Breast epithelium (tissue), 3 donors: ENCODE measurements around the gene SLC5A2.

Experiments used
- POLR2A ChIP-seq: fragments of 450-650 bp; IDR thresholded peaks from one replicate; pipeline ENCODE4 v1.6.1; 2016; ENCODE audit warnings: antibody characterized with exemption, mild to moderate bottlenecking, moderate library complexity
- POLR2AphosphoS5 ChIP-seq, 3 donors: sonication (generic); formaldehyde crosslinking; IDR thresholded peaks; one replicate each; pipeline ENCODE4 v1.6.1; 2017; ENCODE audit warnings: antibody characterized with exemption in 3 of 3
- TF ChIP-seq, protein P1 (sequence below), 3 donors: fragments of 450-650 bp; IDR thresholded peaks; one replicate each; pipeline ENCODE4 v1.5.1; 2016 to 2017; ENCODE audit warnings: antibody characterized with exemption in 3 of 3, mild to moderate bottlenecking in 3 of 3, moderate library complexity in 3 of 3

DNA sequence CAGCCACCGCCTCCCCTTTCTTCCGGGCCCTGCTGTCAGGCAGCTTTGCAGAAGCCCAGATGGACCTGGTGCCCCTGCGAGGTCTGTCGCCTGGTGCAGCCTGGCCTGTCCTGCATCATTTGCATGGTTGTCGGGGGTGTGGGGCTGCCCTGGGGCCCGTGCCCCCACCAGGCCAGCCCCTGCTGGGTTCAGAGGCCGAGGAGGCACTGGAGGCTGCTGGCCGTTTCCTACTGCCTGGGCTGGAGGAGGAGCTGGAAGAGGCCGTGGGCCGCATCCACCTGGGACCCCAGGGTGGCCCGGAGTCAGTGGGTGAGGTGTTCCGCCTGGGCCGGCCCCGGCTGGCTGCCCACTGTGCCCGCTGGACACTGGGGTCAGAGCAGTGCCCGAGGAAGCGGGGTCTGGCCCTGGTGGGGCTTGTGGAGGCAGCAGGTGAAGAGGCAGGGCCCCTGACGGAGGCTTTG lies 16.5 kb upstream of the SLC5A2 start:
- TF ChIP-seq, protein P1, sequence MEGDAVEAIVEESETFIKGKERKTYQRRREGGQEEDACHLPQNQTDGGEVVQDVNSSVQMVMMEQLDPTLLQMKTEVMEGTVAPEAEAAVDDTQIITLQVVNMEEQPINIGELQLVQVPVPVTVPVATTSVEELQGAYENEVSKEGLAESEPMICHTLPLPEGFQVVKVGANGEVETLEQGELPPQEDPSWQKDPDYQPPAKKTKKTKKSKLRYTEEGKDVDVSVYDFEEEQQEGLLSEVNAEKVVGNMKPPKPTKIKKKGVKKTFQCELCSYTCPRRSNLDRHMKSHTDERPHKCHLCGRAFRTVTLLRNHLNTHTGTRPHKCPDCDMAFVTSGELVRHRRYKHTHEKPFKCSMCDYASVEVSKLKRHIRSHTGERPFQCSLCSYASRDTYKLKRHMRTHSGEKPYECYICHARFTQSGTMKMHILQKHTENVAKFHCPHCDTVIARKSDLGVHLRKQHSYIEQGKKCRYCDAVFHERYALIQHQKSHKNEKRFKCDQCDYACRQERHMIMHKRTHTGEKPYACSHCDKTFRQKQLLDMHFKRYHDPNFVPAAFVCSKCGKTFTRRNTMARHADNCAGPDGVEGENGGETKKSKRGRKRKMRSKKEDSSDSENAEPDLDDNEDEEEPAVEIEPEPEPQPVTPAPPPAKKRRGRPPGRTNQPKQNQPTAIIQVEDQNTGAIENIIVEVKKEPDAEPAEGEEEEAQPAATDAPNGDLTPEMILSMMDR (IDR thresholded peaks at IDR 0.05), result no peak
- TF ChIP-seq POLR2AphosphoS5 (IDR thresholded peaks at IDR 0.05) (no peak), POLR2A (no peak)
